GM21528 (cell line): ENCODE measurements around the gene OTOP2.

Source experiments
- ATAC-seq: cut with Tn5 transposase; IDR thresholded peaks from one replicate; pipeline ENCODE4 v1.9.1; 2021; ENCODE audit warnings: mild to moderate bottlenecking, moderate library complexity; ENCODE audit not compliant: unreplicated experiment, low FRiP score

The OTOP2 gene

GRCh38 chr17:74924250-74924948, at the start of gene OTOP2:
Gene OTOP2, plus strand, starts transcription at chr17:74924273. Its CDS starts 360 bp downstream, at chr17:74924633.
- ATAC-seq = no peak

- no peak for ATAC-seq
Measured at GRCh38 chr17:74874615-74875037, 49.4 kb upstream of the OTOP2 start.

GRCh38 chr17:74875155-74875976, 48.7 kb upstream of the OTOP2 start:
- ATAC-seq = no peak

- ATAC-seq = no peak
Measured at GRCh38 chr17:74875977-74876593, 48.0 kb upstream of the OTOP2 start.

- no peak for ATAC-seq
Measured at GRCh38 chr17:74877592-74878548, 46.2 kb upstream of the OTOP2 start.

GRCh38 chr17:74878658-74879057, 45.4 kb upstream of the OTOP2 start:
- ATAC-seq = no peak

GRCh38 chr17:74879308-74879707, 44.8 kb upstream of the OTOP2 start:
- ATAC-seq = no peak

- ATAC-seq = no peak
Measured at GRCh38 chr17:74881073-74881472, 43.0 kb upstream of the OTOP2 start.

GRCh38 chr17:74882517-74883240, 41.4 kb upstream of the OTOP2 start:
- no peak for ATAC-seq

- no peak for ATAC-seq
Measured at GRCh38 chr17:74883241-74883745, 40.8 kb upstream of the OTOP2 start.

GRCh38 chr17:74888469-74888868, 35.6 kb upstream of the OTOP2 start:
- ATAC-seq = no peak

GRCh38 chr17:74890554-74890953, 33.5 kb upstream of the OTOP2 start:
- ATAC-seq = no peak

- no peak for ATAC-seq
Measured at GRCh38 chr17:74892013-74892841, 31.8 kb upstream of the OTOP2 start.

GRCh38 chr17:74892974-74893911, 30.8 kb upstream of the OTOP2 start, which contains the start of gene FADS6:
Gene FADS6, minus strand, starts transcription at chr17:74893633. Its CDS starts 38 bp downstream, at chr17:74893595.
- ATAC-seq = no peak

- ATAC-seq = no peak
Measured at GRCh38 chr17:74893936-74894671, 30.0 kb upstream of the OTOP2 start.

- ATAC-seq = no peak
Measured at GRCh38 chr17:74898376-74898946, 25.6 kb upstream of the OTOP2 start.
